SK-N-SH (cell line): ENCODE data around the gene RAP2A. TPM values are rescaled to one million over a fixed set of nuclear protein-coding genes. Genes with fewer than 3 reads are reported as not detected.

ENCODE experiments used
- CTCF ChIA-PET: fragments of 300-600, 350-600 bp; formaldehyde crosslinking; extraction: SDS; loops from one replicate; lab custom pipeline; 2021; lab: Yijun Ruan, JAX
- POLR2A ChIA-PET: fragments of 350-600 bp; sonication (Branson Sonifier 250); formaldehyde crosslinking; extraction: SDS; loops from one replicate; lab custom pipeline; 2020; ENCODE audit warnings: antibody characterized with exemption, inconsistent platforms; lab: Yijun Ruan, JAX
- DNase-seq: peaks from one replicate; pipeline ENCODE4 v3.0.0; 2012
- H2AFZ ChIP-seq: fragments of 200-600 bp; sonication (generic); 2 replicates; pipeline ENCODE4 v1.8.1; 2016; ENCODE audit warnings: antibody characterized with exemption, mild to moderate bottlenecking, low read depth
- H3F3A ChIP-seq: fragments of 200-600 bp; sonication (generic); replicated peaks from 2 replicates; pipeline ENCODE3; 2016; ENCODE audit warnings: antibody characterized with exemption, mild to moderate bottlenecking; ENCODE audit not compliant: insufficient read depth
- H3K27ac ChIP-seq, 2 experiments: fragments of 200-500 bp in 1 of 2; fragments of 200-600 bp in 1 of 2; sonication (Bioruptor generic) in 1 of 2; sonication (generic), shearing (Covaris generic) in 1 of 2; 2 replicates each; pipeline versions ENCODE4 v1.5.1 to v1.6.1; 2014 to 2016; ENCODE audit warnings: low read depth in 2 of 2, inconsistent platforms in 1 of 2, low read length in 1 of 2, mild to moderate bottlenecking in 1 of 2, mixed read lengths in 1 of 2
- H3K27me3 ChIP-seq: fragments of 200-600 bp; sonication (generic), shearing (Covaris generic); 2 replicates; pipeline ENCODE4 v1.6.1; 2016; ENCODE audit warnings: mixed run types; ENCODE audit not compliant: insufficient read depth
- H3K36me3 ChIP-seq, 2 experiments: fragments of 200-500 bp in 1 of 2; fragments of 200-600 bp in 1 of 2; sonication (Bioruptor generic) in 1 of 2; sonication (generic) in 1 of 2; replicated peaks in 1 of 2; 2 replicates each; pipeline versions ENCODE3 to v1.5.1; 2014 to 2016; ENCODE audit warnings: low read length in 1 of 2, mild to moderate bottlenecking in 1 of 2; ENCODE audit not compliant: insufficient read depth in 2 of 2, control insufficient read depth in 1 of 2
- H3K4me1 ChIP-seq, 2 experiments: fragments of 200-500 bp in 1 of 2; fragments of 200-600 bp in 1 of 2; sonication (Bioruptor generic) in 1 of 2; sonication (generic), shearing (Covaris generic) in 1 of 2; 2 replicates each; pipeline versions ENCODE4 v1.5.1 to v1.6.1; 2014 to 2016; ENCODE audit warnings: low read depth in 1 of 2, low read length in 1 of 2, mixed run types in 1 of 2; ENCODE audit not compliant: insufficient read depth in 2 of 2, control insufficient read depth in 1 of 2
- H3K4me2 ChIP-seq: fragments of 200-600 bp; sonication (generic), shearing (Covaris generic); 2 replicates; pipeline ENCODE4 v1.6.1; 2017; ENCODE audit warnings: mixed run types
- H3K4me3 ChIP-seq, 2 experiments: fragments of 200-500 bp in 1 of 2; fragments of 200-600 bp in 1 of 2; sonication (Bioruptor generic) in 1 of 2; sonication (generic), shearing (Covaris generic) in 1 of 2; 2 replicates each; pipeline versions ENCODE4 v1.5.1 to v1.8.1; 2014 to 2016; ENCODE audit warnings: low read depth in 2 of 2, inconsistent platforms in 1 of 2, low read length in 1 of 2, mild to moderate bottlenecking in 1 of 2, mixed read lengths in 1 of 2, moderate library complexity in 1 of 2
- H3K79me2 ChIP-seq: fragments of 200-600 bp; sonication (generic); 2 replicates; pipeline ENCODE4 v1.8.1; 2017; ENCODE audit warnings: mild to moderate bottlenecking; ENCODE audit not compliant: insufficient read depth
- H3K9ac ChIP-seq: fragments of 200-600 bp; sonication (generic); 2 replicates; pipeline ENCODE4 v1.6.1; 2017; ENCODE audit warnings: mixed run types
- H3K9me2 ChIP-seq: fragments of 200-600 bp; sonication (generic); 2 replicates; pipeline ENCODE4 v1.6.1; 2017; ENCODE audit warnings: mixed run types
- H3K9me3 ChIP-seq: fragments of 200-600 bp; sonication (generic); 2 replicates; pipeline ENCODE4 v1.6.1; 2017; ENCODE audit warnings: mixed run types, mild to moderate bottlenecking, moderate library complexity
- H4K20me1 ChIP-seq: fragments of 200-600 bp; sonication (generic); 2 replicates; pipeline ENCODE4 v1.6.1; 2017; ENCODE audit warnings: mild to moderate bottlenecking, mixed run types; ENCODE audit not compliant: insufficient read depth
- CTCF ChIP-seq: fragments of 200-600 bp; sonication (generic); IDR thresholded peaks from 2 replicates; pipeline ENCODE4 v1.6.1; 2017; ENCODE audit warnings: antibody characterized with exemption, mild to moderate bottlenecking, moderate library complexity
- EZH2phosphoT487 ChIP-seq: fragments of 200-600 bp; sonication (generic); IDR thresholded peaks from 2 replicates; pipeline ENCODE4 v1.6.1; 2017; ENCODE audit warnings: low read depth, mixed run types, mild to moderate bottlenecking, antibody characterized with exemption, moderate library complexity, borderline replicate concordance
- FOXJ3 ChIP-seq: sonication (generic); formaldehyde crosslinking; IDR thresholded peaks from 2 replicates; pipeline ENCODE4 v1.5.1; 2020; ENCODE audit warnings: mild to moderate bottlenecking, missing genetic modification reagents
- MXI1 ChIP-seq: IDR thresholded peaks from 2 replicates; pipeline ENCODE4 v1.6.1; 2012; ENCODE audit warnings: mild to moderate bottlenecking, low read depth, low read length, improper control_type of control experiment
- NFIC ChIP-seq: IDR thresholded peaks from 2 replicates; pipeline ENCODE4 v1.4.0; 2012; ENCODE audit warnings: borderline replicate concordance
- NRF1 ChIP-seq: IDR thresholded peaks from 2 replicates; pipeline ENCODE4 v1.6.1; 2012; ENCODE audit warnings: low read depth, mild to moderate bottlenecking, low read length
- PBX3 ChIP-seq: IDR thresholded peaks from 2 replicates; pipeline ENCODE4; 2012
- POLR2AphosphoS5 ChIP-seq: IDR thresholded peaks from 2 replicates; pipeline ENCODE4 v1.6.1; 2012; ENCODE audit warnings: low read depth, low read length
- RAD21 ChIP-seq: IDR thresholded peaks from 2 replicates; pipeline ENCODE4 v1.6.1; 2012; ENCODE audit warnings: mild to moderate bottlenecking, low read length
- RCOR1 ChIP-seq: fragments of 150-350 bp; IDR thresholded peaks from 2 replicates; pipeline ENCODE4 v1.6.1; 2017; ENCODE audit warnings: antibody characterized with exemption, low read length
- RFX5 ChIP-seq: IDR thresholded peaks from 2 replicates; pipeline ENCODE4 v1.6.1; 2012; ENCODE audit warnings: mild to moderate bottlenecking, improper control_type of control experiment, low read length
- RXRA ChIP-seq: IDR thresholded peaks from 2 replicates; pipeline ENCODE4 v1.4.0; 2012; ENCODE audit warnings: low read depth, mild to moderate bottlenecking, borderline replicate concordance
- SMC3 ChIP-seq: IDR thresholded peaks from 2 replicates; pipeline ENCODE4 v1.6.1; 2012; ENCODE audit warnings: low read depth, low read length, improper control_type of control experiment
- TCF12 ChIP-seq: IDR thresholded peaks from 2 replicates; pipeline ENCODE4 v1.4.0; 2012
- WGBS: methylation state at CpG from one replicate; pipeline ENCODE4 v1.1.6; 2017; ENCODE audit warnings: low lambda C conversion rate; 5-methylcytosine and 5-hydroxymethylcytosine counted together
- polyA plus RNA-seq, 3 experiments: library from polyadenylated mRNA; depleted of rRNA; stranded (reverse); fragments of >200 nt; gene quantifications; 2 replicates each; pipeline ENCODE4 v1.2.3, GENCODE V29; 2012
- TF ChIP-seq, protein P1 (sequence below): IDR thresholded peaks from 2 replicates; pipeline ENCODE4 v1.6.1; 2012; ENCODE audit warnings: mild to moderate bottlenecking, low read depth, low read length, moderate library complexity
- TF ChIP-seq, protein P2 (sequence below): fragments of 150-350 bp; IDR thresholded peaks from 2 replicates; pipeline ENCODE4 v1.6.1; 2016; ENCODE audit warnings: mild to moderate bottlenecking, low read depth, low read length

The RAP2A gene
- polyA plus RNA-seq, 1 of the 3 experiments (the other 2 are of a cell fraction), result 6.5 TPM

GRCh38 chr13:97411984-97412383 lies 22.0 kb upstream of the RAP2A start:
- TF ChIP-seq RCOR1 (no peak), RAD21 (no peak), RFX5 (no peak), EZH2phosphoT487 (no peak), SMC3 (no peak), PBX3 (no peak), NFIC (no peak)
- TF ChIP-seq, protein P1, sequence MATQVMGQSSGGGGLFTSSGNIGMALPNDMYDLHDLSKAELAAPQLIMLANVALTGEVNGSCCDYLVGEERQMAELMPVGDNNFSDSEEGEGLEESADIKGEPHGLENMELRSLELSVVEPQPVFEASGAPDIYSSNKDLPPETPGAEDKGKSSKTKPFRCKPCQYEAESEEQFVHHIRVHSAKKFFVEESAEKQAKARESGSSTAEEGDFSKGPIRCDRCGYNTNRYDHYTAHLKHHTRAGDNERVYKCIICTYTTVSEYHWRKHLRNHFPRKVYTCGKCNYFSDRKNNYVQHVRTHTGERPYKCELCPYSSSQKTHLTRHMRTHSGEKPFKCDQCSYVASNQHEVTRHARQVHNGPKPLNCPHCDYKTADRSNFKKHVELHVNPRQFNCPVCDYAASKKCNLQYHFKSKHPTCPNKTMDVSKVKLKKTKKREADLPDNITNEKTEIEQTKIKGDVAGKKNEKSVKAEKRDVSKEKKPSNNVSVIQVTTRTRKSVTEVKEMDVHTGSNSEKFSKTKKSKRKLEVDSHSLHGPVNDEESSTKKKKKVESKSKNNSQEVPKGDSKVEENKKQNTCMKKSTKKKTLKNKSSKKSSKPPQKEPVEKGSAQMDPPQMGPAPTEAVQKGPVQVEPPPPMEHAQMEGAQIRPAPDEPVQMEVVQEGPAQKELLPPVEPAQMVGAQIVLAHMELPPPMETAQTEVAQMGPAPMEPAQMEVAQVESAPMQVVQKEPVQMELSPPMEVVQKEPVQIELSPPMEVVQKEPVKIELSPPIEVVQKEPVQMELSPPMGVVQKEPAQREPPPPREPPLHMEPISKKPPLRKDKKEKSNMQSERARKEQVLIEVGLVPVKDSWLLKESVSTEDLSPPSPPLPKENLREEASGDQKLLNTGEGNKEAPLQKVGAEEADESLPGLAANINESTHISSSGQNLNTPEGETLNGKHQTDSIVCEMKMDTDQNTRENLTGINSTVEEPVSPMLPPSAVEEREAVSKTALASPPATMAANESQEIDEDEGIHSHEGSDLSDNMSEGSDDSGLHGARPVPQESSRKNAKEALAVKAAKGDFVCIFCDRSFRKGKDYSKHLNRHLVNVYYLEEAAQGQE, result no peak
- POLR2A ChIA-PET, result no interaction called here
- H2AFZ ChIP-seq, result no peak overlapping the region
- H3K27me3 ChIP-seq, result no peaks in the 10 kb centered on the region
- no peak overlapping the region for H3K4me3 ChIP-seq
- CTCF ChIA-PET, result no interaction called here
- WGBS, result 64% methylated on average over 6 of the region's 6 CpGs
- no peaks in the 10 kb centered on the region for H3K36me3 ChIP-seq
- H3K27ac ChIP-seq, result no peak overlapping the region
- H4K20me1 ChIP-seq, result no peaks in the 10 kb centered on the region
- H3K9ac ChIP-seq, result no peak overlapping the region
- H3K79me2 ChIP-seq, result no peaks in the 10 kb centered on the region
- no peaks in the 10 kb centered on the region for H3K9me3 ChIP-seq
- H3K4me1 ChIP-seq, result no peaks in the 10 kb centered on the region
- H3F3A ChIP-seq, result no peaks in the 10 kb centered on the region
- H3K4me2 ChIP-seq, result no peak overlapping the region
- no peak for DNase-seq
- no peaks in the 10 kb centered on the region for H3K9me2 ChIP-seq

GRCh38 chr13:97413694-97414093 lies 20.3 kb upstream of the RAP2A start:
- no peak for DNase-seq
- Histone ChIP-seq H3K9me3 (no peaks in the 10 kb centered on the region), H3K4me3 (no peak overlapping the region), H3K4me1 (no peaks in the 10 kb centered on the region), H2AFZ (no peak overlapping the region), H3F3A (no peaks in the 10 kb centered on the region), H3K79me2 (no peaks in the 10 kb centered on the region), H3K36me3 (no peaks in the 10 kb centered on the region), H3K9me2 (no peaks in the 10 kb centered on the region), H3K4me2 (no peak overlapping the region), H3K9ac (no peak overlapping the region), H4K20me1 (no peaks in the 10 kb centered on the region), H3K27me3 (no peaks in the 10 kb centered on the region), H3K27ac (no peak overlapping the region)
- ChIA-PET CTCF (no interaction called here), POLR2A (no interaction called here)
- 24% methylated on average over 1 of the region's 1 CpG for WGBS
- TF ChIP-seq RCOR1 (no peak), CTCF (no peak), NFIC (no peak), RFX5 (no peak), RAD21 (no peak), RXRA (no peak), POLR2AphosphoS5 (no peak), MXI1 (no peak), TCF12 (no peak), FOXJ3 (CRISPR knock-in tag) (no peak), NRF1 (no peak)
- TF ChIP-seq, protein P2, sequence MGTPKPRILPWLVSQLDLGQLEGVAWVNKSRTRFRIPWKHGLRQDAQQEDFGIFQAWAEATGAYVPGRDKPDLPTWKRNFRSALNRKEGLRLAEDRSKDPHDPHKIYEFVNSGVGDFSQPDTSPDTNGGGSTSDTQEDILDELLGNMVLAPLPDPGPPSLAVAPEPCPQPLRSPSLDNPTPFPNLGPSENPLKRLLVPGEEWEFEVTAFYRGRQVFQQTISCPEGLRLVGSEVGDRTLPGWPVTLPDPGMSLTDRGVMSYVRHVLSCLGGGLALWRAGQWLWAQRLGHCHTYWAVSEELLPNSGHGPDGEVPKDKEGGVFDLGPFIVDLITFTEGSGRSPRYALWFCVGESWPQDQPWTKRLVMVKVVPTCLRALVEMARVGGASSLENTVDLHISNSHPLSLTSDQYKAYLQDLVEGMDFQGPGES, result no peak
- TF ChIP-seq, protein P1, result no peak
